Stimulated activated naive CD4-positive, alpha-beta T cell treated with Interleukin-2 at 50 U/mL for 16 hours (primary cell): ENCODE measurements around the gene MALAT1.

Source experiments
- DNase-seq: peaks from one replicate; lab custom pipeline; 2025; lab: John Stamatoyannopoulos, UW

The MALAT1 gene

GRCh38 chr11:65479184-65480145 lies 19.4 kb upstream of the MALAT1 start:
- DNase-seq = no peak

GRCh38 chr11:65482306-65482850 lies 16.5 kb upstream of the MALAT1 start:
- DNase-seq = no peak

GRCh38 chr11:65485920-65486219 lies 13.0 kb upstream of the MALAT1 start:
- DNase-seq = no peak

- no peak for DNase-seq
These were observed 12.0 kb upstream of the MALAT1 start for GRCh38 chr11:65486570-65487466.

GRCh38 chr11:65487467-65488272 lies 11.2 kb upstream of the MALAT1 start:
- DNase-seq = no peak

- DNase-seq = no peak
These were observed 10.4 kb upstream of the MALAT1 start for GRCh38 chr11:65488273-65489034.

- no peak for DNase-seq
These were observed 9.7 kb upstream of the MALAT1 start for GRCh38 chr11:65489035-65489705.

- DNase-seq = no peak
These were observed 9.0 kb upstream of the MALAT1 start for GRCh38 chr11:65489706-65490320.

GRCh38 chr11:65491163-65491465 lies 7.7 kb upstream of the MALAT1 start:
- no peak for DNase-seq

- DNase-seq = no peak
These were observed 7.0 kb upstream of the MALAT1 start for GRCh38 chr11:65491614-65492386.

GRCh38 chr11:65492387-65492636 lies 6.5 kb upstream of the MALAT1 start:
- DNase-seq = no peak

GRCh38 chr11:65492637-65493366 lies 6.0 kb upstream of the MALAT1 start:
- DNase-seq = no peak

- no peak for DNase-seq
These were observed 5.3 kb upstream of the MALAT1 start for GRCh38 chr11:65493367-65494176.

- DNase-seq = no peak
These were observed 2.3 kb upstream of the MALAT1 start for GRCh38 chr11:65496304-65497140.

- DNase-seq = peak; percentile 98
These were observed 1.5 kb upstream of the MALAT1 start for GRCh38 chr11:65497141-65498041.

- peak; percentile 53 for DNase-seq
These were observed 661 bp upstream of the MALAT1 start for GRCh38 chr11:65498042-65498726.
